Epithelial cell of prostate (primary cell): ENCODE measurements around the gene ZNF750.

Experiments
- DNase-seq: peaks from one replicate; pipeline ENCODE4 v3.0.0-alpha.2; 2011; ENCODE audit warnings: low read depth, low spot score
- H3K27ac ChIP-seq: fragments of 450-650 bp; 2 replicates; pipeline ENCODE4 v1.5.1; 2017; ENCODE audit warnings: mild to moderate bottlenecking

The ZNF750 gene

DNA sequence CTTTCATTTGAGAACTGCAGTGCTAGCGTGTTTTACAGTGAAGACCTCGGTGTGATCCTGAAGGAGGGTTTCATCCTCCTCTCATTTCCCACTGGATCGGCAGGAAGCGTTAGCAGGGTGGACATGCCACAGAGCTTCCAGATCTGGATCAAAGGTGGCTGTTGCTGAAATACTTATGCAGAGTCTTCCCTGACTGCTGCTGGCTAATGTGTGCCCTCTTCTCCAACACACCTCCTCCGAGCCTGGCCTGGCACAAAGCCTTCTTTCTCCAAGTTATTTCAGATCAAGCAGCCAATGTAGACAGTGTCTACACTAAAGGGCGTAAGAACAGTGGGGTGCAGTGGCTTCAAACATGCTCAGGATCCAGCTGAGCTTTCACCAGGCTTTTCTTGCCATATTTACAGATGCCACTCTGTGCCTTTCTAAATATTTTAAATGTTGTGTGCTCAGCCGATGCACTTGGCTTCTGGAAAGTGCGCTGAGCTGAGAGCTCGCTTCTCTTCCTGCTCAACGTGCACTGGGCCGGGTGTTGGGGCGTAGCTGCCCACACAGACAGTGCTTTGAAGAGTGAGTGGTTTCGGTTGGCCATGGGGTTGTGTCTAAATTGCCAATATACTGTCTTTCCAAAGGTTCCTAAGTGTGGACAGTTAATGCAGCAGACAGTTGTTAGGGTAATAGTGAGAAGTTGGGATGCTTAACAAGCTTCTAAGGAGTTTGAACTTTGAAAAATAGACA lies 2.1 kb downstream of the ZNF750 start:
- peak overlapping the region; percentile 98 for H3K27ac ChIP-seq

DNA sequence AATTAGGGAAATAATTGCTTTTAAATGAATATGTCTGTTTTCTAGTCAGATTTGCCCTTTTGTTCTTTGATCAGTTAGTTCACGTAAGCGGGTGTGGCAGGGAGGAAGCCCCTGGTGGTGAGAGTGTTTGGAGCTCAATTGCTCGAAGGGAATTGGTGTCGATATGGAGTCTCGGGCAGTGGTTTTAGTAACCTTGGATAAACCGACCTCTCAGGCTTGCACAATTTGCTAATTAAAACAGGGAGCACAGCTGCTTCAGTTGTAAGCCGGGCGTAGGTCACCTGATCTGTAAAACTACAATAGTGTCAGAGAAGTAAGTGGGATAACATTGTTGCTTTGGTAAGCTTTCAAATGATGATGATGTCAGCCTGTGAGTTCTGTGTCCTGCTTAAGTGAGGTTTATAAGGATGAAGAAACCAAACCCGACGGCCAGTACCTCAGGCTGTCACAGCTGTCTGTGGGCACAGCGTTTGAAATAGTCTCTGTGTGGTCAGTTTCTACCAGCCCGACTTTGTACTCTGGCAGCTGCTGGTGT lies 2.9 kb downstream of the ZNF750 start:
- no peak for DNase-seq
- H3K27ac ChIP-seq, result peak overlapping the region; percentile 98

More for the DNA sequence above, 2.1 kb downstream of the ZNF750 start:
- no peak for DNase-seq

DNA sequence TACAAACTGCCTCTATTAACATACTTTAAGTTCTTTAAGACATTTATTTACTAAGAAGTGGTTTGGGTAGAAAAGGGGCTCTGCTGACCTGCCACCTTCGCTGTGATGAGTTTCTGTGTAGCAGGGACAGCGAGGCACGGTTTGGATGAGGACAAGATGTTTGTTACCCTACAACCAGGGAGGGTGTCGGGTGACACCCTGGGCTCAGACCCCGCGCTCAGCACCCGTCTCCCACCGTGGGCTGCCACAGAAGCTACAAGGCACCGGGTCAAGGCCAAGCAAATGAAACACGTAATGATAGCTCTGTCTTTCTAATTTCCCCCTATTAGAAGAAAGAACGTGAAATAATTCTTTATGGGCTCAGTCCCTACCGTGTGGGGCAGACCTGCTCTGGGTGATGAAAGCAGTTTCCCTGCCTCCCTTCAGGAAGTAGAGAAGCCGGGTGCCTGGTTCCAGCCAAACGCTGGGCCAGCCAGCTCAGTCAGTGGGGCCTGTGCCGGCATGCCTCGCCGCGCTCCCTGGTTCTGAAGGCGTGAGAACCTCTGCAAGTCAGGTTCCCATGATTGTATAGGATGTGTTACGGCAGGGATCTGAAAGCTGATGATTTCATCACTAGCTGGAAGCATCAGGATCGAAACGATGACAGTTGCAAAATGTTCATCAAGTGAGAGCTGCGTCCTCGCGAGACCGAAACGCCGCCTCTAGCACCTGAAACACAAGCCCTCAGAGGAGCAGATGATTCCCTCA lies 3.9 kb downstream of the ZNF750 start:
- DNase-seq, result peak; percentile 99

DNA sequence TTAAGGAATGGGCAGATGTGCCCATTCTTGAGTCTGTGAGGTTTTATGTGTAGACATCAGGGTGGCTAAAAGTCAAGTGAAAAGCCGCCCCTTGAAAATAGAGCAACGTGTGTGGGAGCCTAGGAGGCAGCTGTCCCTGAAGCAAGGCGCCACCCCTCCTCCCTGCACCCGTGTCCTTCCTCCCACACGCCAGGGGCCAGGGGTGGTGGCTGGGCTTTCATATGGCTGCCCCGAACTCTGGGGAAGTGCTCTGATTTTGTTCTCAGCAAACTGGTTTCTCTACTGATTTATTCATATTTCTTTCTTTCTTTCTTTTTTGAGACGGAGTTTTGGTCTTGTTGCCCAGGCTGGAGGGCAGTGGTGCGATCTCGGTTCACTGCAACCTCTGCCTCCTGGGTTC lies 4.7 kb downstream of the ZNF750 start:
- H3K27ac ChIP-seq, result peak overlapping the region; percentile 98
- DNase-seq, result no peak

More for the DNA sequence above, 3.9 kb downstream of the ZNF750 start:
- peak overlapping the region; percentile 98 for H3K27ac ChIP-seq

DNA sequence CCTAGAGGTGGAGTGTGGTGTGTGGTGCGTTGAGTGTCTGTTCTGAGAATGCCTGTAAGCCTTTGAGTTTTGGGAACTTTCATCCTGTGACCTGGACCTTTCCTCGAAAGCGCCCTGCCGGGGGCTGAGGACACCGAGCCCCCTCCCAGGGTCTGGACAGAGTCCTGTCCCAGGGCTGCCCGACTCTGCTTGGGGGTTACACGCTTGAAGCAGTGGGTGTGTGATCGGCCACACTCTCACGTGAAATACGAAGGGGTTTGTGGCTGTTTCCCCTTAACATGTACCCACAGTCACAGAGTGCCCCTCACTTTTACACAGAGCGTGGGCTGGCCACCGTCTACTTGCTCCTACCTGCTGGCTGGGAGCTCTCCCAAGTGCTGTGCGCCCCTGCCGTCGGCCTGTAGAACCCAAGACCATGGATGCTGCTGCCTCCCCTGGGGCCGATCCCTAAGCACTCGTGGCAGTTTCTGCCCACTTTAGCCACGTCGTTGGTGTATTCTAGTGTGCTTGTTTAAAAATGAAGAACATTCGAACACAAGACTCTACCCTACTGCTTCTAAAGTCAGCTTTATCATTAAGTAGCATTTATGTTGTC lies 6.8 kb downstream of the ZNF750 start:
- DNase-seq, result no peak
- H3K27ac ChIP-seq, result peak overlapping the region; percentile 98

DNA sequence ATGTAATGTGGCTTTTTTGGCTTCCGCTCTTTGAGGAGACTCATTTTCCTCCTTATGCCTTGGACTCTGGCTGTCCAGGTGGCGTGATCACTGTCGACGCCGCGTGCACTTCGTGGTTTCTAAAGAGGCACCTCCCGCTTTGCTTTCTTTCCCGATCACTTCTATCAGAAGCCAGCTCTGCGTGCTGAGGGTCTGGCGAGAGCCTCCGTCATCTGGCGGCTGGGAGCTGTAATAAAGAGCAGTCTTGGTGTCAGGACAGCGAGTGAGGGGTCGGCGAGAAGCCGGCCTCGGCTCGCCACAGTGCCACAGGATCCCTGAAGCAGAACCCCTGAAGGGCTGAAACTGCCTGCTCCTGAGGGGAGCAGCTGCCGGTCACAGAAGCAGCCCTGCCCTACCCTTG lies 7.4 kb downstream of the ZNF750 start:
- H3K27ac ChIP-seq, result no peak overlapping the region
- DNase-seq, result no peak

DNA sequence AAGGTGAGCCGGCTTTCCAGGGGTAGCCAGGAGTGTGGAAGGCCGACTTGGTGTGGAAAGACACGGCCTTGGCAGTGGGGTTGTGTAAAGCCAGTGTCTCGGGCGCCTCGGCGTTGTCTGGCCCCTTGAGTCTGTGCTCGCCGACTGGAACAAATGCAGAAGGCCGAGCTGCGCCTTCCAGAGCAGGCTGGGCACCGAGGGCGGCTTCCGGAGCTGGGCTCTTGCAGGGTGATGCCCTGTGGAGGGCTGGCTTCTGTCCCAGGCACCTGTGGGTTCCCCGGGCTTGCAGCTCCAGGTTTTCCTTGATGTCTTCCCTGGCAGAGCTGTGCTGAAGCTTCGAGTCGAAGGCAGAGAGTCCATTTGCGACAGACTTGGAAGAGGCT lies 8.0 kb downstream of the ZNF750 start:
- no peak overlapping the region for H3K27ac ChIP-seq
- no peak for DNase-seq

DNA sequence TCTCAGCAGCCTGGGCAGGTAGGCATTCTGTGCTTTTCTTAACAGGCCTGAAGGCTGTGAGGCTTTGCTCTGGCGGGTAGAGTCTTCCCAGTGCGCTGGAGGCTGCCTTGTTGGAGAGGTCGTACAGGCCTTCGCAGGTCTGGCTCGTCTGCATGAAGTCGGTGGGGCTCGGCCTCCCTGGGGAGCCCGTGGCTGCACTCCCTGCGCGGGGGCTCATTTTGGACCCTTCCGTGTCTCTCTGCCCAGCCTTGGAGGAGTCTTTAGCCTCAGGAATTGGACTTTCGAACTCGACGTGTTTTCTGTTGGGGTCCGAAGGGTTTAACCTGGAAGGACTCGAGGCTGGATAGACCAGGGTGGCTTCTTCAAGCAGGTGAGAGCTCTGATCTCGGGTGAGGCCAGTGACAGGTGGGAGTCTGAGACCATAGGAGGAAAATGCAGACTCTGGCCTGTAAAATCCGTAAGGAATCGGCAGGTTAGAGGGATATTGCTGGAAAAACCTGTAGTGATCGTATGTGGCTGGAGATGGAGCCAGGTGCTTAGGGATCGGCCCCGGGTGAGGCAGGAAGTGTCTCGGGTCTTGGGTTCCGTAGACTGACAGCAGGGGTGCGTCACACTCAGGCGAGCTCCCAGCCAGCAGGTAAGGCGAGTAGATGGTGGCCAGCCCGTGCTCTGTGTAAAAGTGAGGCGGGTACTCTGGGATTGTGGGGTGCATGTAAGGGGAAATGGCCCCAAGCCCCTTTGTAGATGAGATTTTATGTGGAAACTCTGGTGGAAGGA lies 8.6 kb downstream of the ZNF750 start:
- no peak overlapping the region for H3K27ac ChIP-seq
- DNase-seq, result no peak

DNA sequence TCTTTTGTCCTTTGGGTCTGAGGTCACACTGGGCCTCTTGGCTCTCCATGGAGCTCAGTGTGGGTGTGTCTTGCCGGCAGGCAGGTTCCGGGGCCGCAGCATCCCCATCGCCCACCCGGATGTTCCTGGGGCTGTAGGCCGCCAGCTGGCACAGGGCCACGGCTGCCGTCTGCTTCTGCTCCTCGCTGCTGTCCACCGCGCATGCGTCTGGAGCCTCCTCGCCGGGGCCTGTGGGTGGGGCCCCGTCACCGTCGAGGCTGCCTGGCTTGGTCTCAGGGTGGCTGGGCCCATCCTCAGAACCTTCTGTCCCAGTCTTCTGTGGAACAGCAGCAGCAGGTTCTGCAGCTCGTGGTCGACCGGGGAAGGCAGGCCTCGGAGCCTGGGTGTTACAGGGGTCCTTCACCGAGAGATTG lies 9.6 kb downstream of the ZNF750 start:
- DNase-seq, result no peak
- H3K27ac ChIP-seq, result no peak overlapping the region

DNA sequence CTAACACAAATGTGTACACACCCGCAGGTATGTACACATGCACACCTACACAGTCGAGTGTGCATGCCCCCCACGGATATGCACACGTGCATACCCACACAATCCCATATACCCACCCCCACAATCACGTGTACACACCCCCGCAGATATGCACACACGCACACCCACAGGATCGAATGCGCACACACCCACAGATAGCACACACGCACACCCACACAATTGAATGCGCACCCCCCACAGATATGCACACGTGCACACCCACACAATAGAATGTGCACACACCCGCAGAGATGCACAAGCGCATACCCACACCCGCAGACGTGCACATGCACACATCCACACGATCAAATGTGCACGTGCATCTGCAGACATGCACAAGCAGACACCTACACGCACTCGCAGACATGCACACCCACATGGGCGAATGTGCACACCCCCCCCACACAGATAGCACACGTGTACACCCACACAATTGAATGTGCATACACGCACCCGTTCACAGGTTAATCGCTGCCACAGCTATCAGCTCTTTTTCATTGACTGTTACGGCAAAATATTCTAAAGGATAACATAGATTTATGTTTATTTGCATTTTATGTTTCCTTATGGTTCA lies 10.8 kb downstream of the ZNF750 start:
- H3K27ac ChIP-seq, result no peak overlapping the region
- DNase-seq, result no peak

DNA sequence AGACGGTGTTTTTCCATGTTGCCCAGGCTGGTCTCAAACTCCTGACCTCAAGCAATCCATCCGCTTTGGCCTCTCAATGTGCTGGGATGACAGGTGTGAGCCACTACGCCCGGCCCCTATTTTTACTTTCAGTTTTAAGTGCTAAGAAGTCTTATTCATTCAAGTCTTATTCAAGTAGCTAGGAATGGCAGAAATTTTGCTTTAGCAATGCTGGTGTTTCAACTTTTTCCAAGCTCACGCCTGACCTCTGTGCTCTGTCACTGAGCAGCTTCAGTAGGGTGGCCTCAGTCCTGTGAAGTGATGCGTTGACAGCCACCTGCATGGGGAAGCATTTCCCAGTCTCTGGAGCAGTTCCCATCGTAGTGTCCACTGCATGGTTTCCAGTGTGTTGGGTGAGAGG lies 12.9 kb downstream of the ZNF750 start:
- no peak for DNase-seq
- no peak overlapping the region for H3K27ac ChIP-seq

DNA sequence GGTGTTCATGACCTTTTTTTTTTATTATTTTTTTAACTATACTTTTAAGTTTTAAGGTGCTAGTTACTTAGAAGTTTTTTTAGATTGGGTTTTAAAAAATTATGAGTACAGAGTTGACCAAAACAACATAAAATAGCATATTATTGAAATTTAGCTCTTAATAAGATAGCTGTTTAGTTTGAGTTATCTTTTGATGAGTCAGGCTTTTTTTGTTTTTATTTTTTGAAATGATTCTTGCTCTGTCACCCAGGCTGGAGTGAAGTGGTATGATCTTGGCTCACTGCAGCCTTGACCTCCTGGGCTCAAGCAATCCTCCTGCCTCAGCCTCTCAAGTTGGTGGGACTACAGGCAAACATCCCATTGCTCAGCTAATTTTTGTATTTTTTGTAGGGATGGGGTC lies 13.6 kb downstream of the ZNF750 start:
- no peak for DNase-seq
- H3K27ac ChIP-seq, result no peak overlapping the region

DNA sequence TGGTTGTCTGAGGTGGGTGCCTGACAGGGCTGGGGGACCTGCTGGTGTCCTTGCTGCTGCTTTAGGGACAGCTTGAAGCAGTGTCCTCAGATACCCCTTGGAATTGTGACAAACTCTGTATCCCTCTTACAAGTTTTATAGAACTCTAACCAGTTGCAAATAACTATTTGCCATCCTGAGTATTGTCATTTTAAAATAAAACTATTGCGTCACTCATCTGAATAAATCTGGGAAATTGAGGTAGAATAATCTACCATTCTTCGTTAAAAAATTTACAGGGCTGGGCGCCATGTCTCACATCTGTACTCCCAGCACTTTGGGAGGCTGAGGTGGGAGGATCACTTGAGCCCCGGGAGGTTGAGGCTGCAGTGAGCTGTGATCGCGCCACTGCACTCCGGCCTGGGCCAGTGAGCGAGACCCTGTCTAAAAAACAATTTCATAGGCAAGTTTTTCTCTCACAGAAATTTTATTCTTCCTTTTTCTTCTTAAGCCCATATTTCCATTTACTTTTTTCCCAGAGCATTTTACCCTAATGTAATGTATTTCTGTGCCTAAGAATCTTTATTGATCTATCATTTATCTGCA lies 14.2 kb downstream of the ZNF750 start:
- DNase-seq, result no peak
- no peak overlapping the region for H3K27ac ChIP-seq

DNA sequence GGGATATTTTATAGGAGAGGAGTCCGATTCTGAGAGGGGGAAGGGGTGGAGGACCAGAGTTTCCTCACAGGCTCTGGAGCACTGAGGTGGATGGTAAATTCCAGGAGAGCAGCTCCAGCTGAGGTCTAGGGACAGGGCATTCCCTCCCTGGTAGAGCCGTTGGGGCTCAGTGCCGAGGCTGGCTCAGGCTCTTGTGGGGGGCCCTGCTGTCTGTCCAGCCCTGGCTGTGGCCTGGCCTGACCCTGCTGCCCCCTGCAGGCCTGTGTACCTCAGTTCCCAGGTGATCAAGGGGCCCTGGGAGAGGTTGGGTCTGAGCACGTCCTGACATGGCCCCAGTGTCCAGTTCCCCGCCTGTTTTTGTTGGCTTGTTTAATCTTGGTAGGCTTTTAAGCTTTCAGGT lies 16.8 kb downstream of the ZNF750 start:
- H3K27ac ChIP-seq, result no peak overlapping the region
- no peak for DNase-seq

DNA sequence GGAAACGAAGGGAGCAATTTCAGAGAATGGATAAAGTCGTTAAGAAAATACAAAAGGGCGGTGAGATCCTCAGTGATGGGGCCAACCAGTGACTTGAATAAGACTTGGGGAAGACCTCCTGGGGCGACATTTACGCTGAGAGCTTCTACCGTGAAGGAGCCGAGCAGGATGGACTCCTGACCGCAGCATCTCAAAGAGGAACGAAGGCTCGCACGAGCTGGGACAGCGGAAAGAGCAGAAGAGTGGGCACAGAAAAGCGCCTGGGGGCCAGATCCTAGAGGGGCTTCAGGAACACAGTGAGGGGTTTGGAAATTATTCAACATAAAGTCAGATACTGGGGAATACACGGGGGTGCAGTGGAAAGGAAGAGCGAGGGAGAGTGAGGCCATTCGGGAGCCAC lies 17.5 kb downstream of the ZNF750 start:
- no peak for DNase-seq
- H3K27ac ChIP-seq, result no peak overlapping the region

DNA sequence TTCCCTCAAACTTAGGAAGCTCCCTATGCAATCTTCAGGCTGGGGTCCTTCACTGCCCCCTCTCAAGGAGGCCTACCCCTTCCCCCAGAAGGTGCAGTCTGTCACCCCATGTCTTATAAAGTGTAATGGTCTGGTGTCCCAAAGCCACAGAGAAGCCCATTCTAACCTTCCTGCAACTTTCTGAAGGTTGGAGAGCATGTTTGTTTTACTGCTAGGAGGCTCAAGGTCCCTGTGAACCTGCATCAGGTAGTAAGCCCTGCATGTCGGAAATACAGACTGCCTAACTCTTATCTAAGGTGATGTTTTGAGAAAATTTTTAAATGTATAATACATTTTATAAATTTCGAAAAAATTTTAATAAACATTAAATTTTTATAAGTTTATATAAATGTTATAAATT lies 18.3 kb downstream of the ZNF750 start:
- H3K27ac ChIP-seq, result no peak overlapping the region
- DNase-seq, result no peak

DNA sequence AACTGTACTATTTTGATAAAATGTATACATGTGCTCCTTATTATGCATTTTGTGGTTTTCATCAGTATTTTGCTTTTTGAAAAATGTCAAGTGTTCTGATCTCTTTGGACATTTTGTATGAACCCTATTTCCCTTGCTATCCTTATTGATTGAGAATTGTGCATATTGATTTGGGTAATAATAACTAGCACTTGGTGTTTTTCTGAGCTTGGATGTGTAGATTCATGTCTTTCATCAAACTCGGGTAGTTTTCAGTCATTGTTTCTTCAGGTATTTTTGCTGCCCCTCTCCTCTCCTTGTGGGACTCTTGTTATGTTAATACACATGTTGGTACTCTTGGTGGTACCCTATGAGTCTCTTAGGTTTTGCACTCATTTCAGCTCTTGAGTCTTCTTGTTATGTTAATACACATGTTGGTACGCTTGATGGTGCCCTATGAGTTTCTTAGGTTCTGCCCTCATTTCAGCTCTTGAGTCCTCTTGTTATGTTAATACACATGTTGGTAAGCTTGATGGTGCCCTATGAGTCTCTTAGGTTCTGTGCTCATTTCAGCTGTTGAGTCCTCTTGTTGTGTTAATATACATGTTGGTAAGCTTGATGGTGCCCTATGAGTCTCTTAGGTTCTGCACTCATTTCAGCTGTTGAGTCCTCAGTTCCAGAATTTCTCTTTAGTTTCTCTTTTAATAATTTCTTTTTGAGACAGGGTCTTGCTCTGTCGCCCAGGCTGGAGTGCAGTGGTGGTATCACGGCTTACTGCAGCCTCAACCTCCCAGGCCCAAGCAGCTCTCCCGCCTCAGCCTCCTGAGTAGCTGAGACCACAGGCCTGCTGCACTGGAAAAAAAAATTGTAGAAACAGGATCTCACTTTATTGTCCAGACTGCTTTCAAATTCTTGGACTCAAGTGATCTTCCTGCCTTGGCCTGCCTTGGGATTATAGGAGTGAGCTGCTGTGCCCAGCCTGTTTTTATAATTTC lies 19.3 kb downstream of the ZNF750 start:
- H3K27ac ChIP-seq, result no peak overlapping the region
- DNase-seq, result no peak

DNA sequence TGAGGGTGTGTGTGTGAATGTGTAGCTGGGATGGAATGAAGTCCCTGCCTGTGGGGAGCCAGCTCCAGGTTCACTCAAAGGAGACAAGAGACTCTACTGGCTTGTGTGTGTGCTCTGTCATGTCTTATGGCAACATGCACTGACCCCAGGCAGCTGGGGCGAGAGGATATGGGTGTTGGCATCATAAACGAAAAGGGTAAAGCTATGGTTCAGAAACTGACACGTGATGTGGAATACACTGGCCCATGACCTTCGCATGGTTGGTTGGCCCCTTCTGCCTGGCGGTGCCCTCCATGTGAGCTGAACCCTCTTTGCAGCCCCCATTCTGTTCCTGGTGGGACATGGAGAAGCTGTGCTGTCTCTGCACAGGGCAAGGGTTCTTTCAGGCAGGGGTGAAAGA lies 21.9 kb downstream of the ZNF750 start:
- no peak for DNase-seq
- H3K27ac ChIP-seq, result no peak overlapping the region

DNA sequence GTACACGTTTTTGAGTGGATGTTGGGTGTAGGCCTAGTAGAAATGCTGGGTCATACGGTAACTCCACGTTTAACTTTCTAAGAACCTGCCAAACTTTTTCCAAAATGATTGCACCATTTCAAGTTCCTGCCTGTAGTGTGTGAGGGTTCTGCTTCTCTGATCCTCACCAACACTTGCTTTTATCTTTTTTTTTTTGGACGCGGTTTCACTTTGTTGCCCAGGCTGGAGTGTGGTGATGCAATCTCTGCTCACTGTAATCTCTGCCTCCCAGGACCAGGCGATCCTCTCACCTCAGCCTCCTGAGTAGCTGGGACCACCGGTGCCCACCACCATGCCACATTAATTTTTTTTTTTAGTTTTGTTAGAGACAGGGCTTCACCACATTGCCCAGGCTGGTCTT lies 23.5 kb downstream of the ZNF750 start:
- DNase-seq, result no peak
- no peak overlapping the region for H3K27ac ChIP-seq
